ENCODE data around the gene CCDC15. TPM values are rescaled to one million over a fixed set of nuclear protein-coding genes. Genes with fewer than 3 reads are reported as not detected.

CCDC15 gene
- total RNA-seq, 1 donor from 2014 or later = 3.2 TPM

GRCh38 chr11:124970925-124971324 is 16.9 kb downstream of the CCDC15 start:
- no peak for DNase-seq (ENCODE audit: extremely low spot score, unreplicated experiment)
- Mint-ChIP-seq H3K4me1 (ENCODE audit: unreplicated experiment) (no peaks in the 10 kb centered on the region), H3K36me3 (no peaks in the 10 kb centered on the region), H3K9me3 (no peaks in the 10 kb centered on the region), H3K4me3 (no peak overlapping the region), H3K27me3 (no peaks in the 10 kb centered on the region), H3K27ac (no peak overlapping the region)
- TF ChIP-seq CTCF (conservative IDR thresholded peaks at IDR 0.05) = no peak

GRCh38 chr11:124971810-124972209 is 17.8 kb downstream of the CCDC15 start:
- no peaks in the 10 kb centered on the region for H3K4me1 Mint-ChIP-seq (ENCODE audit: unreplicated experiment)
- TF ChIP-seq CTCF (conservative IDR thresholded peaks at IDR 0.05) = no peak

GRCh38 chr11:124976531-124976930 is 22.5 kb downstream of the CCDC15 start:
- no peak overlapping the region for H3K4me3 Mint-ChIP-seq
- H3K27me3 Mint-ChIP-seq = no peaks in the 10 kb centered on the region
- H3K9me3 Mint-ChIP-seq = peaks cover 4% of the 10 kb centered on the region
- H3K36me3 Mint-ChIP-seq = peaks cover 18% of the 10 kb centered on the region
- DNase-seq (ENCODE audit: extremely low spot score, unreplicated experiment) = no peak
- no peak overlapping the region for H3K27ac Mint-ChIP-seq
- no peak for TF ChIP-seq CTCF (conservative IDR thresholded peaks at IDR 0.05)
- no peaks in the 10 kb centered on the region for H3K4me1 Mint-ChIP-seq (ENCODE audit: unreplicated experiment)

More at GRCh38 chr11:124971810-124972209, 17.8 kb downstream of the CCDC15 start:
- H3K27me3 Mint-ChIP-seq = no peaks in the 10 kb centered on the region
- no peaks in the 10 kb centered on the region for H3K36me3 Mint-ChIP-seq
- H3K4me3 Mint-ChIP-seq = no peak overlapping the region
- no peak for DNase-seq (ENCODE audit: extremely low spot score, unreplicated experiment)
- H3K9me3 Mint-ChIP-seq = no peaks in the 10 kb centered on the region
- no peak overlapping the region for H3K27ac Mint-ChIP-seq

GRCh38 chr11:124977006-124977405 is 23.0 kb downstream of the CCDC15 start:
- no peak overlapping the region for H3K27ac Mint-ChIP-seq
- no peak for DNase-seq (ENCODE audit: extremely low spot score, unreplicated experiment)
- no peak overlapping the region for H3K4me3 Mint-ChIP-seq
- H3K27me3 Mint-ChIP-seq = no peaks in the 10 kb centered on the region
- H3K9me3 Mint-ChIP-seq = peaks cover 4% of the 10 kb centered on the region
- peaks cover 20% of the 10 kb centered on the region for H3K36me3 Mint-ChIP-seq
- H3K4me1 Mint-ChIP-seq (ENCODE audit: unreplicated experiment) = no peaks in the 10 kb centered on the region
- TF ChIP-seq CTCF (conservative IDR thresholded peaks at IDR 0.05) = no peak

GRCh38 chr11:124978316-124978715 is 24.3 kb downstream of the CCDC15 start:
- H3K27me3 Mint-ChIP-seq = no peaks in the 10 kb centered on the region
- no peak overlapping the region for H3K27ac Mint-ChIP-seq
- no peaks in the 10 kb centered on the region for H3K4me1 Mint-ChIP-seq (ENCODE audit: unreplicated experiment)

More at GRCh38 chr11:124978316-124978715, 24.3 kb downstream of the CCDC15 start:
- Mint-ChIP-seq H3K9me3 (peaks cover 4% of the 10 kb centered on the region), H3K36me3 (peaks cover 32% of the 10 kb centered on the region), H3K4me3 (no peak overlapping the region)
- TF ChIP-seq CTCF (conservative IDR thresholded peaks at IDR 0.05) = no peak
- no peak for DNase-seq (ENCODE audit: extremely low spot score, unreplicated experiment)

Data from type B pancreatic cell (in vitro differentiated cells).